GM12874 (cell line): Measurements from ENCODE around the gene MRPL48.

ENCODE experiments used
- TF ChIP-seq, protein P1 (sequence below): IDR thresholded peaks from 2 replicates; pipeline ENCODE4 v1.5.1; 2011; ENCODE audit warnings: low read depth, mild to moderate bottlenecking, control low read depth, low read length, moderate library complexity; ENCODE audit not compliant: insufficient read depth

The MRPL48 gene

DNA sequence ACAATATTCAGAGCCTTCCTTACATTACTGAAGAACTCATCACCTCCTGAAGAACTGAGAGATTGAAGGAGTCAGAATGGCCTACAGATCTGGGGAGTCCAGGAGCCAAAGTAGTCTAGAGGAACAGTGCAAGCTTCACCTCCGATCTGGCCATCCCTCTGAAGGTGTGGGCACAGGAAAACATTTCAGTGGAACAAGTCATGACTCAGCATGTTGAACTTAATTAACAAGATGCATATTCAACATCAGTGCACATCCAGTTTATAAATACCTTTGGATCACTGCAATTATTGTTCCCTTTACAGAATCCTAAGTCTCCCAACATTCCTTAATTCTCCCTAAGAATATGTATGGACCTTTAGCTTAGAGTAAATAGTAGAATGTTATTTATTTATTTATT is 114.6 kb downstream of the MRPL48 start:
- TF ChIP-seq, protein P1, sequence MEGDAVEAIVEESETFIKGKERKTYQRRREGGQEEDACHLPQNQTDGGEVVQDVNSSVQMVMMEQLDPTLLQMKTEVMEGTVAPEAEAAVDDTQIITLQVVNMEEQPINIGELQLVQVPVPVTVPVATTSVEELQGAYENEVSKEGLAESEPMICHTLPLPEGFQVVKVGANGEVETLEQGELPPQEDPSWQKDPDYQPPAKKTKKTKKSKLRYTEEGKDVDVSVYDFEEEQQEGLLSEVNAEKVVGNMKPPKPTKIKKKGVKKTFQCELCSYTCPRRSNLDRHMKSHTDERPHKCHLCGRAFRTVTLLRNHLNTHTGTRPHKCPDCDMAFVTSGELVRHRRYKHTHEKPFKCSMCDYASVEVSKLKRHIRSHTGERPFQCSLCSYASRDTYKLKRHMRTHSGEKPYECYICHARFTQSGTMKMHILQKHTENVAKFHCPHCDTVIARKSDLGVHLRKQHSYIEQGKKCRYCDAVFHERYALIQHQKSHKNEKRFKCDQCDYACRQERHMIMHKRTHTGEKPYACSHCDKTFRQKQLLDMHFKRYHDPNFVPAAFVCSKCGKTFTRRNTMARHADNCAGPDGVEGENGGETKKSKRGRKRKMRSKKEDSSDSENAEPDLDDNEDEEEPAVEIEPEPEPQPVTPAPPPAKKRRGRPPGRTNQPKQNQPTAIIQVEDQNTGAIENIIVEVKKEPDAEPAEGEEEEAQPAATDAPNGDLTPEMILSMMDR, result no peak

DNA sequence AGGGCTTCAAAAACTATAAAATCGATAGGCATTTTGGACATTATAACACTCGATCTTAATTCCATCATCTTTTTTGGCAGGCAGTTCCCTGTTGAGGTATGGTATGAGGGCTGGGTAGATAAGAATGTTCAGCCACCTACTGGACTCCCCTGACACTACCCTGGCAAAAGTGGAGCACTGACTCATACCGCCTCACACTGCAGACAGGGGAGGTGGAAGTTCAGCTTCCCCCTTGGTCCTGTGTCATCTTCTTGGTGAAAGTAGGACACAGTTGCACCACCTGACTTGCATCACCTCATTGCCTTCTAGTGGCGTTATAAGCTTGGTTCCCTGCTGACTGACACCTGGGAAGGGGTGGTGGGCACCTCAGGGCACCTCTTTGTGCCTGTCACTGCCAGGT is 119.5 kb downstream of the MRPL48 start:
- TF ChIP-seq, protein P1, result no peak

DNA sequence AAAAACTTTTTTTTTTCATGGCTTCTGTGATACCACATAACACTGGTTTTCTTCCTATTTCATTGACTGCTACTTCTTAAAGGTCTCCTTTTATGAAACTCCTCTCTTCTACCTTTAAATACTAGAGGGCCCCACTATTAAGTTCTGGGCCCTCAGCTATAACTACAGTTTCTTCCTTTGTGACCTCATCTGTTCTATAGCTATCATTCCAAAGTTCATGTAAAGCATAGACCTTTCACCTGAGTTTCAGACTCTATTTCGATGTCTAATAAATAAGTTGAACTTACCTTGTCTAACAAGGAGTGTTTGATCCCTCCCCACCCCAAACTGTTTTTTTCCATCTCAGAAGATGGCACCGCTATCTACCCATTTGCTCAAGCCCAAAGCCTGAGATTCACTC is 124.4 kb downstream of the MRPL48 start:
- TF ChIP-seq, protein P1, result no peak

DNA sequence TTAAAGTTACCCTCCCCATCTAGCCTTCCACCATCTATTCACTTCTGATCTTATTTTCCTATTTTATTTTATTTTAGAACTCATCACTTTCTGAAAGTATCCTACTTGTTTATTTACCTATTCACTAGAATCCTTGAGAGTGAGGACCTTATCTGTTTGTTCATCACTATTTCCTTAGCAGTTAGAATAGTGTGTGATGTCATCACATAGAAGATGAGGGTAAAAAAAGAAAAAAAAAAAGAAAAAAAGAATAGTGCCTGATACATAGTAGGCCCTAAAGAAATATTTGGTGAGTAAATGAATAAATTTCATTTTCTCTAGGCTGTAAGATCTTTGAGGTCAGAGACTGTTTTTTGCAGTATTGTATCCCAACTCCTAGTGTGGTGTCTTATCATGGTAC is 125.8 kb downstream of the MRPL48 start:
- TF ChIP-seq, protein P1, result no peak

DNA sequence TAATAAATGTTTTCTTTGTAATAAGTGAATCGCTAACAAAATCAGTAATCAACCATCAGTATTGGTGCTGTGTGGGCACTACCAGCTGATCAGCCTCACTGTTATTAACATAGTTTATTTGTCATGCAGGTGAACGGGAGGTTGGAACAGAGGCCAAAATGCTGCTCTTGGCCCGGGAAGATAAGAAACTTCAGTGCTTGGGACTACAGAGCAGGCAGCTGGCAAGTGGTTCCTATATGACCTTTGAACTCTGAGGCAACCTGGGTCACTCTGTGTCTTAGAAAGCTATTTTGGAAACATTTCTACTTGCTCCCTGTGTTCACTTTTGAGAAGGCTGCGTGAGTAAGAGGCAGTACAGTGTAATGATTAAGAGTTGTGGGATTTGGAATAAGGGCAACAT is 126.6 kb downstream of the MRPL48 start:
- TF ChIP-seq, protein P1, result no peak
